Measurements from ENCODE around the gene IFFO2.

DNA sequence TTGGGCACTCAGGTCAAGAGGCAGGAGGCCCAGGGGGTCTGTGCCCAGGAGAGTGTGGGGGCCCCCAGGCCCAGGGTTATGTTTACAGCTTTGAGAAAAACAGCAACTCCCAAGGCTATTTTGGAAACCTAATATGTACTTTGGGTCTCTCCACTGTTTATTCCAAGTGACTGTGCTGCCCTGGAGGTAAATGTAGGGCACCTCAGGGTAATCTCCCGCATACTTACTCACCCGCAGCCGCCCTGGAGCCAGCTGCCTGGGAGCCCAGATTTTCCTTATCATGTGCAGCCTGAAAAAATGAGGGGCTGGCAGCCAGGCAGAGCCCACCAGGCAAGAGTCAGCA is 20.0 kb downstream of the IFFO2 start:
- TF ChIP-seq, protein P1, sequence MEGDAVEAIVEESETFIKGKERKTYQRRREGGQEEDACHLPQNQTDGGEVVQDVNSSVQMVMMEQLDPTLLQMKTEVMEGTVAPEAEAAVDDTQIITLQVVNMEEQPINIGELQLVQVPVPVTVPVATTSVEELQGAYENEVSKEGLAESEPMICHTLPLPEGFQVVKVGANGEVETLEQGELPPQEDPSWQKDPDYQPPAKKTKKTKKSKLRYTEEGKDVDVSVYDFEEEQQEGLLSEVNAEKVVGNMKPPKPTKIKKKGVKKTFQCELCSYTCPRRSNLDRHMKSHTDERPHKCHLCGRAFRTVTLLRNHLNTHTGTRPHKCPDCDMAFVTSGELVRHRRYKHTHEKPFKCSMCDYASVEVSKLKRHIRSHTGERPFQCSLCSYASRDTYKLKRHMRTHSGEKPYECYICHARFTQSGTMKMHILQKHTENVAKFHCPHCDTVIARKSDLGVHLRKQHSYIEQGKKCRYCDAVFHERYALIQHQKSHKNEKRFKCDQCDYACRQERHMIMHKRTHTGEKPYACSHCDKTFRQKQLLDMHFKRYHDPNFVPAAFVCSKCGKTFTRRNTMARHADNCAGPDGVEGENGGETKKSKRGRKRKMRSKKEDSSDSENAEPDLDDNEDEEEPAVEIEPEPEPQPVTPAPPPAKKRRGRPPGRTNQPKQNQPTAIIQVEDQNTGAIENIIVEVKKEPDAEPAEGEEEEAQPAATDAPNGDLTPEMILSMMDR (conservative IDR thresholded peaks at IDR 0.05 in 1 of 2, IDR thresholded peaks at IDR 0.05 in 1 of 2; ENCODE audit: low read depth in 1 of 2, low read length in 2 of 2), result no peak
- TF ChIP-seq EZH2 (IDR thresholded peaks at IDR 0.05; ENCODE audit: low read length, missing control alignments), result no peak
